Measurements from ENCODE around the gene SNX19.
A peak's percentile ranks its signal among the peaks of the same experiment; 100 is the strongest.

Gene SNX19

GRCh38 chr11:130846606-130847005 lies 69.7 kb downstream of the SNX19 start:
- DNase-seq (ENCODE audit: low read depth in 2 of 2): no peak

- no peak for DNase-seq (ENCODE audit: low read depth in 2 of 2)
These were observed 74.3 kb downstream of the SNX19 start for GRCh38 chr11:130842001-130842400.

- DNase-seq (ENCODE audit: low read depth in 2 of 2): no peak
These were observed 75.6 kb downstream of the SNX19 start for GRCh38 chr11:130840679-130841078.

- no peak for DNase-seq (ENCODE audit: low read depth in 2 of 2)
These were observed 76.2 kb downstream of the SNX19 start for GRCh38 chr11:130839981-130840666.

- DNase-seq (ENCODE audit: low read depth in 2 of 2): no peak
These were observed 79.1 kb downstream of the SNX19 start for GRCh38 chr11:130837194-130837593.

- DNase-seq (ENCODE audit: low read depth in 2 of 2): no peak
These were observed 81.4 kb downstream of the SNX19 start for GRCh38 chr11:130834886-130835285.

GRCh38 chr11:130832566-130833425 lies 83.5 kb downstream of the SNX19 start:
- DNase-seq (ENCODE audit: low read depth in 2 of 2): no peak

- no peak for DNase-seq (ENCODE audit: low read depth in 2 of 2)
These were observed 84.3 kb downstream of the SNX19 start for GRCh38 chr11:130831976-130832375.

GRCh38 chr11:130831506-130831905 lies 84.8 kb downstream of the SNX19 start:
- peak in 1 of 2 experiments; percentile 61 for DNase-seq (ENCODE audit: low read depth in 2 of 2)

GRCh38 chr11:130830566-130830965 lies 85.7 kb downstream of the SNX19 start:
- DNase-seq (ENCODE audit: low read depth in 2 of 2): no peak

GRCh38 chr11:130829920-130830511 lies 86.3 kb downstream of the SNX19 start:
- DNase-seq (ENCODE audit: low read depth in 2 of 2): no peak

GRCh38 chr11:130828741-130829140 lies 87.5 kb downstream of the SNX19 start:
- no peak for DNase-seq (ENCODE audit: low read depth in 2 of 2)

GRCh38 chr11:130827451-130828377 lies 88.6 kb downstream of the SNX19 start:
- DNase-seq (ENCODE audit: low read depth in 2 of 2): no peak

- DNase-seq (ENCODE audit: low read depth in 2 of 2): no peak
These were observed 89.7 kb downstream of the SNX19 start for GRCh38 chr11:130826572-130826971.

GRCh38 chr11:130825983-130826382 lies 90.3 kb downstream of the SNX19 start:
- no peak for DNase-seq (ENCODE audit: low read depth in 2 of 2)

GRCh38 chr11:130825561-130825960 lies 90.7 kb downstream of the SNX19 start:
- no peak for DNase-seq (ENCODE audit: low read depth in 2 of 2)

Data from fibroblast of skin of left quadriceps (primary cell).